Right renal pelvis (tissue), 4 donors: ENCODE results near the gene PLA2G2F. TPM values are rescaled to one million over a fixed set of nuclear protein-coding genes. Genes with fewer than 3 reads are reported as not detected.

Experiments
- polyA plus RNA-seq, 4 donors: library from polyadenylated mRNA; unstranded; fragments of 120-200 nt; gene quantifications; one replicate each; pipeline ENCODE4 v1.2.1, GENCODE V29; 2013; ENCODE audit not compliant: insufficient read length in 4 of 4

The PLA2G2F gene
- polyA plus RNA-seq, 4 donors, result 0.08 to 1.1 (median 0.80) TPM; not detected in 1

Other genes with a start within 250 kb of the PLA2G2F start
- gene PLA2G2E, start 215.7 kb upstream of the PLA2G2F start, polyA plus RNA-seq, result not detected
- under 1 TPM in 1 of 4 donors, not detected in 3; 0.27 TPM for gene PLA2G2A, start 159.7 kb upstream of the PLA2G2F start, polyA plus RNA-seq
- not detected for gene PLA2G5, start 69.1 kb upstream of the PLA2G2F start, polyA plus RNA-seq
- under 1 TPM in 1 of 4 donors, not detected in 3; 0.06 TPM for gene PLA2G2D, start 19.8 kb upstream of the PLA2G2F start, polyA plus RNA-seq
- gene UBXN10, start 46.8 kb downstream of the PLA2G2F start, polyA plus RNA-seq, result 1 to 10 TPM; 6.0 to 6.4 (median 6.3) TPM
- under 1 TPM in 3 of 4 donors, not detected in 1; 0.04 to 0.30 (median 0.09) TPM for gene PLA2G2C, start 47.2 kb downstream of the PLA2G2F start, polyA plus RNA-seq
- 1 to 10 TPM in 3 of 4 donors, under 1 TPM in 1; 0.91 to 1.6 (median 1.3) TPM for gene VWA5B1, start 151.6 kb downstream of the PLA2G2F start, polyA plus RNA-seq